Erythroblast (primary cell): ENCODE results near the gene MALL.

Experiments
- GATA1 ChIP-seq: IDR thresholded peaks from 2 replicates; pipeline ENCODE4 v1.6.1; 2011; ENCODE audit warnings: low read depth, mild to moderate bottlenecking, control low read depth, low read length, moderate library complexity
- POLR2A ChIP-seq: IDR thresholded peaks from 2 replicates; pipeline ENCODE4 v1.6.1; 2011; ENCODE audit warnings: mild to moderate bottlenecking, low read length

DNA sequence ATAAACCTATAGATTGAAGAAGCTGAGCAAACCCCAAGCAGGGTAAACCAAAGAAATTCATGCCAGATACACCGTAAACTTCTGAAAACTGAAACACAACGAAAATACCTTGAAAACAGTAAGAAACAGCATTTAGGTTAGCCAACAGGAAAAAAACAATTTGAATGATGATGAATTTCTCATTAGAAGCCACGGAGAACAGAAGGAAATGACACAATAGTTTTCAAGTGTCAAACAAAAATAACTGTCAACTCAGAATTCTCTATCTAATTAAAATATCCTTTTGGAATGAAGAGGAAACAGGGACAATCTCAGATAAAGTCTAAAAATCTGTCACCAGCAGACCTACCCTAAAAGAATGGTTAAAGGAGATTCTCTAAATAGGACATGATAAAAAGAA is 37.3 kb upstream of the MALL start:
- TF ChIP-seq POLR2A (no peak), GATA1 (no peak)
